ENCODE measurements around the gene SLX4.

- TF ChIP-seq, protein P1, sequence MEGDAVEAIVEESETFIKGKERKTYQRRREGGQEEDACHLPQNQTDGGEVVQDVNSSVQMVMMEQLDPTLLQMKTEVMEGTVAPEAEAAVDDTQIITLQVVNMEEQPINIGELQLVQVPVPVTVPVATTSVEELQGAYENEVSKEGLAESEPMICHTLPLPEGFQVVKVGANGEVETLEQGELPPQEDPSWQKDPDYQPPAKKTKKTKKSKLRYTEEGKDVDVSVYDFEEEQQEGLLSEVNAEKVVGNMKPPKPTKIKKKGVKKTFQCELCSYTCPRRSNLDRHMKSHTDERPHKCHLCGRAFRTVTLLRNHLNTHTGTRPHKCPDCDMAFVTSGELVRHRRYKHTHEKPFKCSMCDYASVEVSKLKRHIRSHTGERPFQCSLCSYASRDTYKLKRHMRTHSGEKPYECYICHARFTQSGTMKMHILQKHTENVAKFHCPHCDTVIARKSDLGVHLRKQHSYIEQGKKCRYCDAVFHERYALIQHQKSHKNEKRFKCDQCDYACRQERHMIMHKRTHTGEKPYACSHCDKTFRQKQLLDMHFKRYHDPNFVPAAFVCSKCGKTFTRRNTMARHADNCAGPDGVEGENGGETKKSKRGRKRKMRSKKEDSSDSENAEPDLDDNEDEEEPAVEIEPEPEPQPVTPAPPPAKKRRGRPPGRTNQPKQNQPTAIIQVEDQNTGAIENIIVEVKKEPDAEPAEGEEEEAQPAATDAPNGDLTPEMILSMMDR (conservative IDR thresholded peaks at IDR 0.05): no peak
- no peak for TF ChIP-seq ZFX (IDR thresholded peaks at IDR 0.05)
Observed at GRCh38 chr16:3581392-3581791, 30.0 kb downstream of the SLX4 start.

All from C4-2B (cell line).